Medulla oblongata (tissue), 1 donor: ENCODE data around the gene ZNF440.
A peak's percentile ranks its signal among the peaks of the same experiment; 100 is the strongest.
"Not testable (repeated sequence)": the region's sequence is repeated elsewhere in the genome, so short reads cannot be mapped to it uniquely, and the experiment has no call there.

ENCODE experiments used
- DNase-seq: peaks from one replicate; pipeline ENCODE4 v3.0.0-alpha.2; 2015; ENCODE audit errors: extremely low spot score

Gene ZNF440

GRCh38 chr19:11814029-11814699 lies at the start of gene ZNF440:
Gene ZNF440 (plus strand): TSS chr19:11814273. CDS start chr19:11814448, 175 bp downstream.
- peak; percentile 98 for DNase-seq

- peak; percentile 98 for DNase-seq
These were observed 47.2 kb upstream of the ZNF440 start, which contains the start of gene ZNF441 for GRCh38 chr19:11766597-11767591. Gene ZNF441 (plus strand): TSS chr19:11767000. CDS start chr19:11767194, 194 bp downstream.

- DNase-seq = peak; percentile 16
These were observed 46.4 kb upstream of the ZNF440 start for GRCh38 chr19:11767633-11768133.

- DNase-seq = no peak
These were observed 44.1 kb upstream of the ZNF440 start for GRCh38 chr19:11769995-11770394.

GRCh38 chr19:11771520-11771919 lies 42.6 kb upstream of the ZNF440 start:
- DNase-seq = not testable (repeated sequence)

GRCh38 chr19:11776669-11777068 lies 37.4 kb upstream of the ZNF440 start:
- not testable (repeated sequence) for DNase-seq

GRCh38 chr19:11780431-11781020 lies 33.5 kb upstream of the ZNF440 start:
- no peak for DNase-seq

- DNase-seq = no peak
These were observed 32.6 kb upstream of the ZNF440 start for GRCh38 chr19:11781295-11782057.

GRCh38 chr19:11783767-11784166 lies 30.3 kb upstream of the ZNF440 start:
- DNase-seq = no peak

- no peak for DNase-seq
These were observed 29.7 kb upstream of the ZNF440 start for GRCh38 chr19:11784356-11784755.

GRCh38 chr19:11787536-11787935 lies 26.5 kb upstream of the ZNF440 start:
- DNase-seq = no peak

- no peak for DNase-seq
These were observed 21.1 kb upstream of the ZNF440 start for GRCh38 chr19:11792942-11793341.

GRCh38 chr19:11797491-11797890 lies 16.6 kb upstream of the ZNF440 start:
- DNase-seq = peak; percentile 93

- DNase-seq = peak; percentile 97
These were observed 15.4 kb upstream of the ZNF440 start, which contains the start of gene ZNF491 for GRCh38 chr19:11798391-11799330. Gene ZNF491 (plus strand): TSS chr19:11798523. CDS start chr19:11805954, 7,431 bp downstream.

- no peak for DNase-seq
These were observed 7.5 kb upstream of the ZNF440 start for GRCh38 chr19:11806354-11807098.

- DNase-seq = no peak
These were observed 7.0 kb upstream of the ZNF440 start for GRCh38 chr19:11807099-11807380.

GRCh38 chr19:11813703-11814028 lies 407 bp upstream of the ZNF440 start:
- DNase-seq = no peak

- DNase-seq = peak; percentile 3
These were observed 595 bp downstream of the ZNF440 start for GRCh38 chr19:11814700-11815035.

- no peak for DNase-seq
These were observed 7.5 kb downstream of the ZNF440 start for GRCh38 chr19:11821474-11822109.
